ENCODE data around the gene MEGF9.

MEGF9 gene

DNA sequence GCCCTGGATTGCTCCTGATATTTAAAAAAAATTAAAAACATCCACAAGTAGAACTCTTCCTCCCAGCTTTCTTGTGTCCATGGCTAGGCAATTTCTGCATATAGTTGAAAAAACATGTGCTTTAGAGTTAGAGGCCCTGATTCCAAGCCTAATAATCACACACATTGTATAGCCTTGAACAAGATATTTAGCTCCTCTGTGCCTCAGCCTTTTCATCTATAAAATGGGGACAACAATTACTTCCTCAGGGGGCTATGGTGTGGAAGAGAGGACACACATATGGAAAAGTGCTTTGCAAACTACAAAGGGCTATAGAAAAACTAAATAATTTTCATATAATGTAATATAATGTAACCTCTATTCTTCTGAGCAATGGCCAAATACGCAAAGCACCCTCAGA lies 111.3 kb downstream of the MEGF9 start:
- TF ChIP-seq, protein P1, sequence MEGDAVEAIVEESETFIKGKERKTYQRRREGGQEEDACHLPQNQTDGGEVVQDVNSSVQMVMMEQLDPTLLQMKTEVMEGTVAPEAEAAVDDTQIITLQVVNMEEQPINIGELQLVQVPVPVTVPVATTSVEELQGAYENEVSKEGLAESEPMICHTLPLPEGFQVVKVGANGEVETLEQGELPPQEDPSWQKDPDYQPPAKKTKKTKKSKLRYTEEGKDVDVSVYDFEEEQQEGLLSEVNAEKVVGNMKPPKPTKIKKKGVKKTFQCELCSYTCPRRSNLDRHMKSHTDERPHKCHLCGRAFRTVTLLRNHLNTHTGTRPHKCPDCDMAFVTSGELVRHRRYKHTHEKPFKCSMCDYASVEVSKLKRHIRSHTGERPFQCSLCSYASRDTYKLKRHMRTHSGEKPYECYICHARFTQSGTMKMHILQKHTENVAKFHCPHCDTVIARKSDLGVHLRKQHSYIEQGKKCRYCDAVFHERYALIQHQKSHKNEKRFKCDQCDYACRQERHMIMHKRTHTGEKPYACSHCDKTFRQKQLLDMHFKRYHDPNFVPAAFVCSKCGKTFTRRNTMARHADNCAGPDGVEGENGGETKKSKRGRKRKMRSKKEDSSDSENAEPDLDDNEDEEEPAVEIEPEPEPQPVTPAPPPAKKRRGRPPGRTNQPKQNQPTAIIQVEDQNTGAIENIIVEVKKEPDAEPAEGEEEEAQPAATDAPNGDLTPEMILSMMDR (IDR thresholded peaks at IDR 0.05; ENCODE audit: low read depth, low read length), result no peak
- in situ Hi-C loops (cut with HindIII; ENCODE audit: low sequenced_read_pairs), result no loop called here
- DNase-seq (ENCODE audit: low read depth, low spot score), result no peak
- no peak overlapping the region for H3K4me3 ChIP-seq (ENCODE audit: low read depth, low read length)

DNA sequence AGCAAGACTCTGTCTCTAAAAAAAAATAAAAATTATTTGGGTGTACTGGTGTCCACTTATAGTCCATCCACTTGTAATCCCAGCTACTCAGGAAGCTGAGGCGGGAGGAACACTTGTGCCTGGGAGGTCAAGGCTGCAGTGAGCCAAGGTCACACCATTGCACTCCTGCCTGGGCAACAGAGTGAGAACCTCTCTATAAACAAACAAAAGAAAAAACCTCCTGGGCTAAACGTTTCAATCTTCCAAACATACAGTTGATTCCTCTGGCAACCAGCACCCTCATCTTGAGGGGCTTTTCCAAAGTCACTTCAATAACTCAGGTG lies 120.4 kb downstream of the MEGF9 start:
- TF ChIP-seq, protein P1 (IDR thresholded peaks at IDR 0.05; ENCODE audit: low read depth, low read length), result no peak
- no peak overlapping the region for H3K4me3 ChIP-seq (ENCODE audit: low read depth, low read length)
- in situ Hi-C loops (cut with HindIII; ENCODE audit: low sequenced_read_pairs), result no loop called here
- no peak for DNase-seq (ENCODE audit: low read depth, low spot score)

DNA sequence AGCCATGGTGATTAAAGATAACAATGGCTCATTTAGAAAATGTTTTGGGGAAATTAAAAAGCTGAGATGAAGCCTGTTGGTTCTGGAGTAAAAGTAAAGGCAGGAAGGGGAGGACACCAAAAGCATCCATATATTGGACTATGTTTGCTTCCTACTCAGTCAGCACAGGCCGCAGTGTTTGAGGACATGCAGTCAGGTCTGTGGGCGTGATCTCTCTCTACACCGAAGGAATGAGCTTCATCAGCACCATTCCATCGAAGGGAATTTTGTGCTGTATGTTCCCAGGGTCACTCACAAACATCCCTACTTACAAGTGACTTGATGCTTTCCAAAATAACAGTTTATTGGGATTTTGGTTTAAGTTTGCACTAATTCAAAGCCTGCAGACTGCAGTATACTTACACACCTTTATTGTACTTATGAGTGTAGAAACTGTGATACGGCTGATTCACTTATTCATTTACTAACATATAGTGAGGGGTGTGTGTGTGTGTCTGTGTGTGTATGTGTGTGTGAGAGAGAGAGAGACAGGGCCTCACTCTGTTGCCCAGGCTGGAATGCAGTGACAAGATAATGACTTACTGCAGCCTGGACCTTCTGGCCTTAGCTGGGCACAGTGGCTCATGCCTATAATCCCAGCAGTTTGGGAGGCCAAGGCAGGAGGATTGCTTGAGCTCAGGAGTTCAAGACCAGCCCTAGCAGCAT lies 120.9 kb downstream of the MEGF9 start:
- H3K4me3 ChIP-seq (ENCODE audit: low read depth, low read length), result no peak overlapping the region
- in situ Hi-C loops (cut with HindIII; ENCODE audit: low sequenced_read_pairs), result no loop called here
- TF ChIP-seq, protein P1 (IDR thresholded peaks at IDR 0.05; ENCODE audit: low read depth, low read length), result no peak
- no peak for DNase-seq (ENCODE audit: low read depth, low spot score)

DNA sequence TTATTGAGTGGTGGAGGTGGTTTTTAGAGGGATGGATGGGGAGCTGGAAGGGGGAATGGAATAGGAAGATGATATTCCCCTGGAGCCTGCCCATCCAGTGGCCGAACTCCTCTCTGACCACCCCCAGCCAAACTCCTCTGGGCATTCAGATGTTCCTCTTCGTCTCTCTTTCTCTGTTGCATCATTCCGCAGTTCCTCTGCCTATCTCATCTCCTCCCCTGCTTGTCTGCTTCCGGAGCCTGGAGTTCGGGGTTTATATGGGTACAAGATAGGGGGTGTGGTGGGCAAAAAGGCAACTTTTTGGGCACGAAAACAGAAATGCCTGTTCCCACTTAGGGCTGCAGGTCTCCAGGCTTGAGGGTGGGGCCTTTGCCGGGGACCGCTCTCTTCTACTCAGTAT lies 122.1 kb downstream of the MEGF9 start:
- DNase-seq (ENCODE audit: low read depth, low spot score), result no peak
- no peak overlapping the region for H3K4me3 ChIP-seq (ENCODE audit: low read depth, low read length)
- TF ChIP-seq, protein P1 (IDR thresholded peaks at IDR 0.05; ENCODE audit: low read depth, low read length), result no peak
- in situ Hi-C loops (cut with HindIII; ENCODE audit: low sequenced_read_pairs), result no loop called here

DNA sequence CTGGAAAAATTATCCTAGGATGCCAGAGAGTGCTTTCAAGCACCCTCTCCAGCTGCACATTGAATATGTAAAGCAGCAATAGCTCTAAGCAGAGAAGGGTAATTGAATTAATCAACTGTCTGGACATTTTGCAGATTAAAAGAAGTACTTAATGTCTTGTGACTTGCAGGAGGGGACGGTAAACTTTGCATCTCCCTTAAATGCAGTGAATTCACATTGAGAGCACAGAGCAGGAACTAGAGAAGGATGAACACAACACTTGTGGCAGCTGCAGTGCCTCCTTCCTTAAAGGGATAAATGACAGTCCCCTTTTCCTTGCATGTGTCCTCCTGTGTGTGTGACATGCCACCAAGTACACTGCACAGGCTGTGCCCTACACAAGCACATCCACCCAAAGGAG lies 126.9 kb downstream of the MEGF9 start:
- in situ Hi-C loops (cut with HindIII; ENCODE audit: low sequenced_read_pairs), result no loop called here
- DNase-seq (ENCODE audit: low read depth, low spot score), result no peak
- TF ChIP-seq, protein P1 (IDR thresholded peaks at IDR 0.05; ENCODE audit: low read depth, low read length), result no peak
- no peak overlapping the region for H3K4me3 ChIP-seq (ENCODE audit: low read depth, low read length)

DNA sequence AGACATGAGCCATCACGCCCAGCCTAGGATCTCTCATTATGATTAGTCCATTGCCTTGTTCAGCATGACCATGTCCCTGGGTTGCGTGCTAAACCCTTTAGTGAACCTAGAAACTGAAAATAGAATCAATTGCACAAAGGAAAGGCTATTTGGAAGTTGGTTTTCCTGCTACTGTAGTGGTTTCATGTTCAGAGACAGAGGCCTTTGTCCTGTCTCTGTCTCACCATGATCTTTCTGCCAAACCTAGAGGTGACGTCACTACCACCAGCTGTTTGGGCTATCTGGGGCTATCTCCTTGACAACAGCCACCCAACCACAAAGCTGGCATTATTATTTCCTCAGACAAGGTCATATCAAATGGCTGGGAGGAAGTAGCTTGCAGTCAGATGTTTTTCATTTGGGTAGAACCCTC lies 130.3 kb downstream of the MEGF9 start:
- H3K4me3 ChIP-seq (ENCODE audit: low read depth, low read length), result no peak overlapping the region
- in situ Hi-C loops (cut with HindIII; ENCODE audit: low sequenced_read_pairs), result no loop called here

More for the DNA sequence above, 130.3 kb downstream of the MEGF9 start:
- DNase-seq (ENCODE audit: low read depth, low spot score), result peak; percentile 92
- TF ChIP-seq, protein P1 (IDR thresholded peaks at IDR 0.05; ENCODE audit: low read depth, low read length), result no peak
